Liver (tissue), 3 donors: ENCODE data around the gene TBC1D16.

Experiments
- RAD21 ChIP-seq, 2 donors: IDR thresholded peaks; 2 replicates each; pipeline ENCODE4 v1.6.1; 2016; ENCODE audit warnings: antibody characterized with exemption in 2 of 2, mild to moderate bottlenecking in 2 of 2
- SP1 ChIP-seq: IDR thresholded peaks from 2 replicates; pipeline ENCODE4 v1.6.1; 2018; ENCODE audit warnings: antibody characterized with exemption, mild to moderate bottlenecking
- TAF1 ChIP-seq: conservative IDR thresholded peaks from 2 replicates; pipeline ENCODE4 v1.6.1; 2016; ENCODE audit warnings: antibody characterized with exemption, mild to moderate bottlenecking
- TF ChIP-seq, protein P1 (sequence below): fragments of 150-350 bp; IDR thresholded peaks from 2 replicates; pipeline ENCODE4 v1.5.1; 2017; ENCODE audit warnings: improper control_type of control experiment, low read depth, low read length; ENCODE audit not compliant: missing input control
- TF ChIP-seq, protein P2 (sequence below): IDR thresholded peaks from 2 replicates; pipeline ENCODE4 v1.6.1; 2016; ENCODE audit warnings: antibody characterized with exemption
- donor health status: healthy.
- donor health status: healthy.

- TF ChIP-seq, protein P1, sequence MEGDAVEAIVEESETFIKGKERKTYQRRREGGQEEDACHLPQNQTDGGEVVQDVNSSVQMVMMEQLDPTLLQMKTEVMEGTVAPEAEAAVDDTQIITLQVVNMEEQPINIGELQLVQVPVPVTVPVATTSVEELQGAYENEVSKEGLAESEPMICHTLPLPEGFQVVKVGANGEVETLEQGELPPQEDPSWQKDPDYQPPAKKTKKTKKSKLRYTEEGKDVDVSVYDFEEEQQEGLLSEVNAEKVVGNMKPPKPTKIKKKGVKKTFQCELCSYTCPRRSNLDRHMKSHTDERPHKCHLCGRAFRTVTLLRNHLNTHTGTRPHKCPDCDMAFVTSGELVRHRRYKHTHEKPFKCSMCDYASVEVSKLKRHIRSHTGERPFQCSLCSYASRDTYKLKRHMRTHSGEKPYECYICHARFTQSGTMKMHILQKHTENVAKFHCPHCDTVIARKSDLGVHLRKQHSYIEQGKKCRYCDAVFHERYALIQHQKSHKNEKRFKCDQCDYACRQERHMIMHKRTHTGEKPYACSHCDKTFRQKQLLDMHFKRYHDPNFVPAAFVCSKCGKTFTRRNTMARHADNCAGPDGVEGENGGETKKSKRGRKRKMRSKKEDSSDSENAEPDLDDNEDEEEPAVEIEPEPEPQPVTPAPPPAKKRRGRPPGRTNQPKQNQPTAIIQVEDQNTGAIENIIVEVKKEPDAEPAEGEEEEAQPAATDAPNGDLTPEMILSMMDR: no peak
- no peak for TF ChIP-seq SP1
- TF ChIP-seq RAD21 (IDR thresholded peaks at IDR 0.05): no peak
- no peak for TF ChIP-seq TAF1
- TF ChIP-seq, protein P2, sequence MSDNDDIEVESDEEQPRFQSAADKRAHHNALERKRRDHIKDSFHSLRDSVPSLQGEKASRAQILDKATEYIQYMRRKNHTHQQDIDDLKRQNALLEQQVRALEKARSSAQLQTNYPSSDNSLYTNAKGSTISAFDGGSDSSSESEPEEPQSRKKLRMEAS: no peak
These were observed 109.0 kb downstream of the TBC1D16 start for GRCh38 chr17:79926605-79927135.
